ENCODE results near the gene OR4K13.

OR4K13 gene, protein sequence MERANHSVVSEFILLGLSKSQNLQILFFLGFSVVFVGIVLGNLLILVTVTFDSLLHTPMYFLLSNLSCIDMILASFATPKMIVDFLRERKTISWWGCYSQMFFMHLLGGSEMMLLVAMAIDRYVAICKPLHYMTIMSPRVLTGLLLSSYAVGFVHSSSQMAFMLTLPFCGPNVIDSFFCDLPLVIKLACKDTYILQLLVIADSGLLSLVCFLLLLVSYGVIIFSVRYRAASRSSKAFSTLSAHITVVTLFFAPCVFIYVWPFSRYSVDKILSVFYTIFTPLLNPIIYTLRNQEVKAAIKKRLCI

DNA sequence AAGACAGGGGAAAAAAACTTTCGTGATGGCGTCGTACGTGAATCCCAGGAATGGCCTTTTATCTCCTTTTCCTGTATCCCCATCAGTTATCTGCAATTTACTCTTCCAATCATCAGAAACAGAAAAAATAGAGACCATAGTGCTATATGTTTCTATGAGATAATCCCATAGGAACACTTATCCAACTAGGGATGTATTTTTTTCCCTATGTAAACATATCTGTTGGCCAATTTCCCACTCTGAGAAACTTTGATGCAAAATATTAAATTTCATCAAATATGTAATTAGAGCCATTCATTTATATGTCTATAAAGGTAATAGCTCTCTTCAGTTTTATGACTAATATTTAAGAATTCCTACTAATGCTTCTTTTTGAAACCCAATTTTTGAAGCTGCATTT is at the start of gene OR4K13:
Gene OR4K13 (minus strand): TSS at position 101 of the 400 bp plus-strand sequence. CDS start 1,280 bp downstream, outside the sequence.
- in situ Hi-C loops (cut with HindIII; ENCODE audit: low sequenced_read_pairs): no loop called here

DNA sequence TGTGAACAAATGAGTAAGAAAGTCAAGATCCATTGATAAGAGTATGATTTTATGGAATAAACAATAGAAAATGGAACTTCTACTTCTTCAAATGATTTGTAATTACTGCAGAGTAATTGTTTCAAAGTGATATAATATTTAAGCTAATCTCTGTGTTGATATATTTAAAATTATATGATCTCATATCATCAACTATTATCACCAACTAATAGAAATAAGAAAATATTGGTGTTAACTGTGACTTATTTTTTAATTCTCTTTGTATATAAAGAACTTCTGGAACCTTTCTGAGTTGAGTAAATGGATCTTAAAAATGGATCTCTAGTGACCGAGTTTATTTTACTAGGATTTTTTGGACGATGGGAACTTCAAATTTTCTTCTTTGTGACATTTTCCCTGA is 23.9 kb upstream of the OR4K13 start, which contains the start of gene OR4L1:
Gene OR4L1 (plus strand): TSS at position 301 of the 400 bp plus-strand sequence. CDS start 0 bp downstream, at position 301.
- in situ Hi-C loops (cut with HindIII; ENCODE audit: low sequenced_read_pairs): no loop called here

DNA sequence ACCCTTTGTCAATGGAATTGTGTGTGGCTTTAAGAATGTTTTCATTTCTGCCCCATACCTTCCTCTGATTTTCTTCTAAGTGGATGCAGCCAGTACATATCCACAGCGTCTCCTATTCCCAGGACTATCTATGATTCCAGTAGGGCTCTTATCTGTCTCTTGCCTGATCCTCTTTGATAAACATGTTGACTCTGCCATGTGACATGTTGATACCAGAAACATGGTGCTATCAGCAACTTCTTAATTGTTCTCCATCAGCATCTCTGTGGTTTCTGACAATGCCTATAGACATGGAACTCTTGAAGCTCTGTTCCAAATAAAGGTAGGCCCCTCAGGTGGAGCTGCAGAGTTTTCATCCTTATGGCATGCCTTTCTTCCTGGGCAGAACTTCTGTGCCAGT is 12.4 kb upstream of the OR4K13 start:
- in situ Hi-C loops (cut with HindIII; ENCODE audit: low sequenced_read_pairs): no loop called here

DNA sequence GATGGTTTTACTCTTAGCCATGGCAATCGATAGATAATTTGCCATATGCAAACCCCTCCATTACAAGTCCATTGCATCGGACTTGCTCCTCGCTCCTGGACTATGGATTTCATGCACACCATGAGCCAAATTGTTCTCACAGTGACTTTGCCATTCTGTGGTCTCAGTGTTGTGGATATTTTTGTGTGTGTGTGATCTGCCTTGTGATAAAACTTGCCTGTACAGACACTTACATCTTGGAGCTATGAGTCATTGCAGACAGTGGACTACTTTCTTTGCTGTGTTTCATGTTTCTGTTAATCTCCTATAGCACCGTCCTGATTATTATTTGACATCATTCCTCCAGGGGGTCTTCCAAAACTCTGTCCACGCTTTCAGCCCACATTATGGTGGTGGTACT is 8.4 kb upstream of the OR4K13 start:
- in situ Hi-C loops (cut with HindIII; ENCODE audit: low sequenced_read_pairs): no loop called here

DNA sequence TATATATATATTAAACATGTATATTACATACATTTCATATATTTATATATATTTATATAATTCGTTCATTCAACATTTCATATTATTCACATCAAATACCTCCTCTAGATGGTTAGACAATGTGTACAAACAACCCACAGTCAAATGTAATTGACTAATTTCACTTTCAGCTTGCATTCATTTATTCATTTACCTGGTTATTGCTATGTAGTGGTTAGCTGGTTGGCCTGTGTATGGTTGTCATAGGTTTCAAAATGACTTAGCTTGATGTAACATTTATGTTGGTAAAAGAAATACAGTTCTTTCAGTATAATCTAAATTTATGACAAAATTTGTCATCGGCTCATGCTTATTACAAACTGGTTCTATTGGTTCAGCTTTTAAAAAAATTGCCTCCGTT is 389 bp downstream of the OR4K13 start:
- in situ Hi-C loops (cut with HindIII; ENCODE audit: low sequenced_read_pairs): no loop called here

DNA sequence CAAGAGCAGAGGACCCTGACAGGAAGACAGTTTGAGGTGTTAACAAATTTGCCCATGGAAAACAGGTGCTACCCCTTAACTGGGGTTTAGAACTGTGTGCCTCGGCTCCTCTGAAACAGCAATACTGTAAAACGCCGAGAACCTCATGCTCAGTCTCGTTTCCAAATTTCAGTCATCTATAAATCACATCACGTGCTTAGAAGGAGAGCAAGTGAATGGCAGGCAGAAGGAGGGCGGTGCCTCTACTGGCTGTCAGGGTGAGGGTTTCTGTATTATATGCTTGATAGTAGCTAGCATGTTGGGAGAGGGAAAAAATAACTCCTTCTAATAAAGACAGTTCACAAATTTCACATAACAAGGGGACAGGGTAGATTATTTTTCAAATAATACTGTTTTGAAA is 4.8 kb downstream of the OR4K13 start:
- in situ Hi-C loops (cut with HindIII; ENCODE audit: low sequenced_read_pairs): no loop called here

DNA sequence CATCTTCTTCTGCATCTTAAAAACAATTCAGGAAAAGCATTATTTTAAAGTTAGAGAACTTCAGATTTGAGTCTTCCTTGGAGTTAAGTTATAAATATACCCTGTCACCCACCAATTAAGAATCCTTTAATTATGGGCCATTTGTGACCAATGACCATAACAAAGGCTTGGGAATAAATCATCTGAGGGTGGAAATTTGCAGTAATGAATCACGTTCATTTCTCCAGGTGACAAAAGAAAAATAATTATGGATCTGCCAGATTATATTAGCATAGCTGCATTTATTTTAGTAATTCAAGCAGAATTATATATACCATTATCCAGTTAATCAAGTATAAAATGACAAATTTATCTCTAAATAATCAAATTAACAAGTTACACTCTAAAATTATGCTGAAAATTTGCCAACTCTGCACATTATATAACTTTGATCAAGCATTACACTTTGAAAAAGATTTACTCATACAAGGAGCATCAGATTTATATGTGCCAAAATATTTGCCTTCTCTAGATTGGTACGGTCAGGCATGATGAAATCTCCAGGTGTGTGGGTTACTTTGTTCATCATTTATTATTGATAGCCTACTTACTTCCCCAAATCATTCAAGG is 16.5 kb downstream of the OR4K13 start, which contains the start of gene OR4K14:
Gene OR4K14 (minus strand): TSS at position 51 of the 609 bp plus-strand sequence. CDS start 4,114 bp downstream, outside the sequence.
- in situ Hi-C loops (cut with HindIII; ENCODE audit: low sequenced_read_pairs): no loop called here

DNA sequence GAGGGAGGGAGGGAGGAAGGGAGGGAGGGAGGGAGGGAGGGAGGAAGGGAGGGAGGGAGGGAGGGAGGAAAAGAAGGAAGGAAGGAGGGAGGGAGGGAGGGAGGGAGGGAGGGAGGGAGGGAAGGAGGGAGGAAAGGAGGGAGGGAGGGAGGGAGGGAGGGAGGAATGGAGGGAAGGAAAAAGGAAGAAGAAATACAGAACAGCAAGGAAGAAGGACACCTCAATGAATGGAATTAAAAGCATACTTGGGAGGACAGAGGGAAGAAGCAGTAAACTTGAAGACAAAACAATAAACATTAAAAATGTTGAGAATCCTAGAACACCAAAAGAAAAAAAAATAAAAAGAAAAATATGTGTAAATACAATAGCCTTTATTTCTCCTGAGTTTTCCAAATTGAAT is 27.7 kb downstream of the OR4K13 start:
- in situ Hi-C loops (cut with HindIII; ENCODE audit: low sequenced_read_pairs): no loop called here

DNA sequence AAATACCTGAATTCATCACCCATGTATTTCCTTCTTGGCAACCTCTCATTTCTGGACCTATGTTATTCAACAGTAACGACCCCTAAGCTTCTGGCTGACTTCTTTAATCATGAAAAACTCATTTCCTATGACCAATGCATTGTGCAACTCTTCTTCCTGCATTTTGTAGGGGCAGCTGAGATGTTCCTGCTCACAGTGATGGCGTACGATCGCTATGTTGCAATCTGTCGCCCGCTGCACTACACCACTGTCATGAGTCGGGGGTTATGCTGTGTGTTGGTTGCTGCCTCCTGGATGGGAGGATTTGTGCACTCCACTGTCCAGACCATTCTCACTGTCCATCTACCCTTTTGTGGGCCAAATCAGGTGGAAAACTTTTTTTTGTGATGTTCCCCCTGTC is 33.5 kb downstream of the OR4K13 start:
- in situ Hi-C loops (cut with HindIII; ENCODE audit: low sequenced_read_pairs): no loop called here

DNA sequence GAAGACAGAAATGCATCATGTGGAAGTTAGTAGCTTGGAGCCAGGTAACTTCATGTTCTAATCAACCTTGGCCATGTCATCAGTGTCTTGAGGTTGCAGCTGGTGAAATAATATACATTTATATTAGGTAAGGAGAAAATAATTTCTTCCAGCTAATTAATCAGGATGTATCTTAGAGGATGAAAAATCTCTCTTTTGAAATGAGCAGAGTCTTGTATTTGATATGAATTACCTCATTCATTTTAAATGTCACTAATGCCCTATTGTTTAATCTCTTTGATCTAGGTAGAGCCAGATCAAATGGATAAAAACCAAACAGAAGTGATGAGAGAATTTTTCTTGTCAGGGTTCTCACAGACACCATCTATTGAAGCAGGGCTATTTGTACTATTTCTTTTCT is 34.0 kb downstream of the OR4K13 start, which contains the start of gene OR4Q2:
Gene OR4Q2 (plus strand): TSS at position 301 of the 400 bp plus-strand sequence.
- in situ Hi-C loops (cut with HindIII; ENCODE audit: low sequenced_read_pairs): no loop called here

DNA sequence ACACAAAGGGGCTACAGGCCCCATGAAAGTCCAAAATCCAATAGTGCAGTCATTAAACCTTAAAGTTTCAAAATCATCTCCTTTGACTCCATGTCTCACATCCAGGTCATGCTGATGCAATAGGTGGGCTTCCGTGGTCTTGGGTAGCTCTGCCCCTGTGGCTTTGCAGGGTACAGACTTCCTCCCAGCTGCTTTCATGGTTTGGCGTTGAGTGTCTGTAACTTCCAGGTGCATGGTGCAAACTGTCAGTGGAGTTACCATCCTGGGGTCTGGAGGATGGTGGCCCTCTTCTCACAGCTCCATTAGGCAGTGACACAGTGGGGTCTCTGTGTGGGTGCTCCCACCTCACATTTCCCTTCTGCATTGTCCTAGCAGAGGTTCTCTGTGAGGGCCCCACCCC is 42.4 kb downstream of the OR4K13 start:
- in situ Hi-C loops (cut with HindIII; ENCODE audit: low sequenced_read_pairs): no loop called here

All from endothelial cell of hepatic sinusoid (primary cell).